GM23338 (cell line): ENCODE results near the gene TAPBPL. TPM values are rescaled to one million over a fixed set of nuclear protein-coding genes. Genes with fewer than 3 reads are reported as not detected.

ENCODE experiments used
- ATAC-seq: fragments of 200-7000 bp; cut with Tn5 transposase; 3 replicates; pipeline ENCODE4 v1.9.1; 2020
- DNase-seq: peaks from one replicate; pipeline ENCODE4 v3.0.0-alpha.2; 2015; ENCODE audit warnings: low spot score
- H2AFZ ChIP-seq: fragments of 200-600 bp; sonication (generic); 2 replicates; pipeline ENCODE4 v1.8.0; 2016; ENCODE audit warnings: antibody characterized with exemption, mild to moderate bottlenecking, moderate library complexity
- H3F3A ChIP-seq: fragments of 200-600 bp; sonication (generic); replicated peaks from 2 replicates; pipeline ENCODE4 v1.8.0; 2017; ENCODE audit warnings: antibody characterized with exemption, mixed run types, low read depth
- H3K27ac ChIP-seq: fragments of 200-600 bp; sonication (generic); 2 replicates; pipeline ENCODE4 v1.6.1; 2016; ENCODE audit warnings: low read depth
- H3K27me3 ChIP-seq: fragments of 200-600 bp; sonication (generic); 2 replicates; pipeline ENCODE4 v1.8.0; 2016; ENCODE audit warnings: mild to moderate bottlenecking, mixed run types, moderate library complexity; ENCODE audit not compliant: insufficient read depth
- H3K36me3 ChIP-seq: fragments of 200-600 bp; sonication (generic); 2 replicates; pipeline ENCODE4 v1.8.0; 2016; ENCODE audit warnings: mild to moderate bottlenecking; ENCODE audit not compliant: insufficient read depth
- H3K4me1 ChIP-seq: fragments of 200-600 bp; sonication (generic); 2 replicates; pipeline ENCODE4 v1.8.0; 2016; ENCODE audit warnings: mild to moderate bottlenecking, moderate library complexity; ENCODE audit not compliant: insufficient read depth
- H3K4me2 ChIP-seq: fragments of 200-600 bp; sonication (generic); 2 replicates; pipeline ENCODE4 v1.7.1; 2017; ENCODE audit warnings: mixed run types
- H3K4me3 ChIP-seq: fragments of 200-600 bp; sonication (generic); 2 replicates; pipeline ENCODE4 v1.6.1; 2016; ENCODE audit warnings: mixed run types
- H3K79me2 ChIP-seq: fragments of 200-600 bp; sonication (generic); replicated peaks from 2 replicates; pipeline ENCODE4 v1.8.0; 2017; ENCODE audit warnings: mild to moderate bottlenecking; ENCODE audit not compliant: insufficient read depth
- H3K9me2 ChIP-seq: fragments of 200-600 bp; sonication (generic); 2 replicates; pipeline ENCODE4 v1.8.0; 2017; ENCODE audit not compliant: insufficient read depth
- H4K20me1 ChIP-seq: fragments of 200-600 bp; sonication (generic); replicated peaks from 2 replicates; pipeline ENCODE4 v1.8.0; 2017; ENCODE audit warnings: mild to moderate bottlenecking; ENCODE audit not compliant: insufficient read depth
- H3K27ac Mint-ChIP-seq: 2 replicates; pipeline ENCODE4 v1.8.0; 2020; ENCODE audit warnings: inconsistent platforms, mild to moderate bottlenecking, moderate library complexity, mixed read lengths
- H3K27me3 Mint-ChIP-seq: 3 replicates; pipeline ENCODE4 v1.8.0; 2022; ENCODE audit warnings: low read depth, mild to moderate bottlenecking, moderate library complexity, mixed read lengths, inconsistent platforms; ENCODE audit not compliant: insufficient read depth, poor library complexity
- H3K36me3 Mint-ChIP-seq: 3 replicates; pipeline ENCODE4 v1.8.0; 2021; ENCODE audit warnings: low read depth, mild to moderate bottlenecking, inconsistent platforms, moderate library complexity, mixed read lengths
- H3K4me1 Mint-ChIP-seq: 3 replicates; pipeline ENCODE4 v1.8.0; 2020; ENCODE audit warnings: mild to moderate bottlenecking, inconsistent platforms, mixed read lengths
- H3K4me3 Mint-ChIP-seq: 3 replicates; pipeline ENCODE4 v1.8.0; 2021; ENCODE audit warnings: moderate library complexity, mild to moderate bottlenecking, inconsistent platforms, mixed read lengths
- H3K9me3 Mint-ChIP-seq: 3 replicates; pipeline ENCODE4 v1.8.0; 2020; ENCODE audit warnings: moderate library complexity, mild to moderate bottlenecking, inconsistent platforms, mixed read lengths
- CREB1 ChIP-seq: fragments of 250-450 bp; sonication (Bioruptor Pico); IDR thresholded peaks from 2 replicates; pipeline ENCODE4 v1.5.0; 2020; ENCODE audit warnings: low read depth, mild to moderate bottlenecking, moderate library complexity
- CTCF ChIP-seq, 2 experiments: fragments of 200-600 bp in 1 of 2; sonication (generic) in 1 of 2; conservative IDR thresholded peaks; 2 replicates each; pipeline versions ENCODE4 v1.5.1 to v1.6.1; 2016 to 2017; ENCODE audit warnings: antibody characterized with exemption in 2 of 2, low read depth in 2 of 2, mild to moderate bottlenecking in 2 of 2, moderate library complexity in 1 of 2
- EZH2 ChIP-seq: fragments of 200-600 bp; sonication (generic); IDR thresholded peaks from one replicate; pipeline ENCODE4 v1.8.0; 2017; ENCODE audit warnings: antibody characterized with exemption, mild to moderate bottlenecking, low read depth; ENCODE audit not compliant: unreplicated experiment
- EZH2phosphoT487 ChIP-seq: fragments of 200-600 bp; sonication (generic); IDR thresholded peaks from one replicate; pipeline ENCODE4 v1.8.1; 2018; ENCODE audit warnings: antibody characterized with exemption; ENCODE audit not compliant: unreplicated experiment
- JUNB ChIP-seq: IDR thresholded peaks from one replicate; pipeline ENCODE4 v1.6.1; 2016; ENCODE audit warnings: antibody characterized with exemption; ENCODE audit not compliant: unreplicated experiment
- NANOG ChIP-seq: IDR thresholded peaks from 2 replicates; pipeline ENCODE4 v1.6.1; 2016; ENCODE audit warnings: antibody characterized with exemption, borderline replicate concordance
- POLR2AphosphoS5 ChIP-seq: IDR thresholded peaks from 2 replicates; pipeline ENCODE4 v1.6.1; 2016; ENCODE audit warnings: antibody characterized with exemption, low read depth
- REST ChIP-seq: IDR thresholded peaks from one replicate; pipeline ENCODE4 v1.6.1; 2018; ENCODE audit warnings: antibody characterized with exemption; ENCODE audit not compliant: unreplicated experiment
- STAT1 ChIP-seq: IDR thresholded peaks from one replicate; pipeline ENCODE4 v1.6.1; 2016; ENCODE audit warnings: antibody characterized with exemption; ENCODE audit not compliant: unreplicated experiment
- ZNF114 ChIP-seq: fragments of 250-450 bp; sonication (Bioruptor Pico); IDR thresholded peaks from 2 replicates; pipeline ENCODE4 v1.5.0; 2020; ENCODE audit warnings: mild to moderate bottlenecking, moderate library complexity
- ZNF331 ChIP-seq: fragments of 250-450 bp; sonication (Bioruptor Pico); IDR thresholded peaks from 2 replicates; pipeline ENCODE4 v1.5.0; 2020; ENCODE audit warnings: low read depth, mild to moderate bottlenecking, moderate library complexity
- ZNF462 ChIP-seq: fragments of 250-450 bp; sonication (Bioruptor Pico); IDR thresholded peaks from 2 replicates; pipeline ENCODE4 v1.5.0; 2020; ENCODE audit warnings: mild to moderate bottlenecking, moderate library complexity
- polyA plus RNA-seq: library from polyadenylated mRNA; unstranded; fragments of >200 nt; fragmentation: Nextera tagmentation; extraction: Ambion mirVana; gene quantifications from 2 replicates; pipeline ENCODE4 v1.2.1, GENCODE V29; 2016
- total RNA-seq: library from RNA; depleted of rRNA; stranded (reverse); fragments of >200 nt; shearing (Covaris generic); gene quantifications from 2 replicates; pipeline ENCODE4 v1.2.3, GENCODE V29; 2014
- TF ChIP-seq, protein P1 (sequence below): IDR thresholded peaks from 2 replicates; pipeline ENCODE4 v1.6.1; 2016; ENCODE audit warnings: antibody characterized with exemption

TAPBPL gene
- total and polyA plus RNA-seq, 2 experiments from 2014 or later, result 0.59 to 0.65 TPM

- Histone ChIP-seq H3F3A (peaks cover 8% of the 10 kb centered on the region; the same call in 1 of the 2 replicates), H3K4me1 (peaks cover 15% of the 10 kb centered on the region), H3K36me3 (no peaks in the 10 kb centered on the region), H3K27ac (no peak overlapping the region), H3K4me3 (no peak overlapping the region), H3K4me2 (no peak overlapping the region), H4K20me1 (no peaks in the 10 kb centered on the region), H2AFZ (no peak overlapping the region), H3K79me2 (no peaks in the 10 kb centered on the region), H3K9me2 (no peaks in the 10 kb centered on the region), H3K27me3 (no peaks in the 10 kb centered on the region)
- TF ChIP-seq, protein P1, sequence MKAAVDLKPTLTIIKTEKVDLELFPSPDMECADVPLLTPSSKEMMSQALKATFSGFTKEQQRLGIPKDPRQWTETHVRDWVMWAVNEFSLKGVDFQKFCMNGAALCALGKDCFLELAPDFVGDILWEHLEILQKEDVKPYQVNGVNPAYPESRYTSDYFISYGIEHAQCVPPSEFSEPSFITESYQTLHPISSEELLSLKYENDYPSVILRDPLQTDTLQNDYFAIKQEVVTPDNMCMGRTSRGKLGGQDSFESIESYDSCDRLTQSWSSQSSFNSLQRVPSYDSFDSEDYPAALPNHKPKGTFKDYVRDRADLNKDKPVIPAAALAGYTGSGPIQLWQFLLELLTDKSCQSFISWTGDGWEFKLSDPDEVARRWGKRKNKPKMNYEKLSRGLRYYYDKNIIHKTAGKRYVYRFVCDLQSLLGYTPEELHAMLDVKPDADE, result no peak
- no peak for TF ChIP-seq EZH2phosphoT487
- no peak for TF ChIP-seq EZH2
- no peak for TF ChIP-seq NANOG
- no peak for TF ChIP-seq ZNF331
- no peak for TF ChIP-seq CTCF (conservative IDR thresholded peaks at IDR 0.05; ENCODE audit: low read depth in 2 of 2)
- no peak for TF ChIP-seq REST
- no peak for TF ChIP-seq STAT1
- TF ChIP-seq CREB1 (CRISPR knock-in tag), result no peak
- TF ChIP-seq POLR2AphosphoS5, result no peak
- no peak for TF ChIP-seq ZNF114 (CRISPR knock-in tag)
- no peak for TF ChIP-seq JUNB
- no peak for TF ChIP-seq ZNF462
- DNase-seq (no peak), ATAC-seq (no peak)
- Mint-ChIP-seq H3K9me3 (no peaks in the 10 kb centered on the region), H3K27ac (no peak overlapping the region), H3K27me3 (peaks cover 1% of the 10 kb centered on the region), H3K4me3 (no peak overlapping the region), H3K4me1 (peaks cover 20% of the 10 kb centered on the region), H3K36me3 (no peaks in the 10 kb centered on the region)
These were observed 15.7 kb upstream of the TAPBPL start for GRCh38 chr12:6435961-6436715.
